Measurements from ENCODE around the gene ESPN. TPM values are rescaled to one million over a fixed set of nuclear protein-coding genes. Genes with fewer than 3 reads are reported as not detected.

ESPN gene
- total RNA-seq, 1 experiment from 2014 or later, result 53.1 TPM

DNA sequence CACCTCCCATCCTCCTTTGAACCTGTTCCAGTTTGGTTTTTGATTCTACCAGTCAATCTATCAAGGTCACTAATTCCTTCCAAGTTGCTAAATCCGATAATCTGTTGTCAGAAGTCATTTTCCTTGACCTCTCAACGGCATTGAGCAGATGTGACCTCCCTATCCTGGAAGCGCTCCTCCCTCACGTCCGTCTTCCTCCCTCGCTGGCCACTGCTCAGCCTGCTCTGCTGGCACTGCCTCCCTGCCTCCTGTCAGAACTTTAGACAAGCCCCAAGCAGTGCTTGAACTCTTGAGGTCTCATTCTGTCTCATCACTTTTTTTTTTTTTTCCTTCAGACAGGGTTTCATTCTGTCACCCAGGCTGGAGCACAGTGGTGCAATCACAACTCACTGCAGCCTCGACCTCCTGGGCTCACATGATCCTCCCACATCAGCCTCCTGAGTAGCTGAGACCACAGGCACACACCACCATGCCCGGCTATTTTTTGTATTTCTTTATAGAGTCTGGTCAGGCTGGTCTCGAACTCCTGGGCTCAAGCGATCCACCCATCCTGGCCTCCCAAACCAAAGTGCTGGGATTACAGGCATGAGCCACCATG is 26.6 kb upstream of the ESPN start:
- H3K79me1 ChIP-seq (ENCODE audit: insufficient read depth, low read depth, low read length, poor library complexity, severe bottlenecking), result no peaks in the 10 kb centered on the region
- WGBS (ENCODE audit: extremely low coverage, insufficient read length, low lambda C conversion rate), result no CpG with 5 or more reads among the region's 10 CpGs
- H3K36me3 Mint-ChIP-seq (ENCODE audit: insufficient read depth in 1 of 3, low read depth in 3 of 3), result peaks cover 0 to 4% (median 2%) of the 10 kb centered on the region in 3 experiments; a peak in 3 of 7 replicates

More for the DNA sequence above, 26.6 kb upstream of the ESPN start:
- Histone ChIP-seq H4K91ac (ENCODE audit: insufficient read length, low read depth, low read length) (no peak overlapping the region), H2AK5ac (ENCODE audit: insufficient read length, low read length) (no peak overlapping the region), H3T11ph (ENCODE audit: low read length) (no peak overlapping the region), H3K4me1 (ENCODE audit: insufficient read depth, low read length) (no peaks in the 10 kb centered on the region; the same call in 1 of the 2 replicates), H2AFZ (ENCODE audit: low read length) (no peak overlapping the region), H3K14ac (ENCODE audit: insufficient read depth, low read length) (no peak overlapping the region), H3K23ac (ENCODE audit: insufficient read length, low read depth, low read length) (no peak overlapping the region), H3K27ac (ENCODE audit: insufficient read length, low read depth, low read length) (no peak overlapping the region), H2BK5ac (ENCODE audit: insufficient read length, low read length) (no peak overlapping the region), H3K4ac (ENCODE audit: low read depth, low read length) (no peak overlapping the region), H3K56ac (ENCODE audit: insufficient read length, low read depth, low read length) (no peak overlapping the region), H3K23me2 (ENCODE audit: insufficient read length, low read depth, low read length, poor library complexity, severe bottlenecking) (peaks cover 5% of the 10 kb centered on the region), H3K4me2 (ENCODE audit: insufficient read depth, insufficient read length, low read length) (no peak overlapping the region), H3K18ac (ENCODE audit: insufficient read length, low read depth, low read length) (no peak overlapping the region), H2BK20ac (ENCODE audit: low read depth, low read length, poor library complexity, severe bottlenecking) (no peak overlapping the region), H3K9me3 (ENCODE audit: control insufficient read depth, low read depth, low read length) (no peaks in the 10 kb centered on the region), H3K27me3 (ENCODE audit: insufficient read depth, low read length) (no peaks in the 10 kb centered on the region), H4K8ac (replicated peaks; ENCODE audit: insufficient read length, low read depth, low read length) (no peak overlapping the region), H3K9ac (ENCODE audit: extremely low read depth, insufficient read length, low read length) (no peak overlapping the region), H2BK15ac (ENCODE audit: low read depth, low read length) (no peak overlapping the region), H3K79me2 (ENCODE audit: insufficient read depth, low read length) (no peaks in the 10 kb centered on the region; the same call in 1 of the 2 replicates), H4K20me1 (ENCODE audit: control insufficient read depth, insufficient read depth, insufficient read length) (no peaks in the 10 kb centered on the region), H2BK12ac (ENCODE audit: insufficient read length, low read depth, low read length) (no peak overlapping the region), H4K5ac (ENCODE audit: insufficient read length, low read depth, low read length) (no peak overlapping the region), H2BK120ac (ENCODE audit: low read depth, low read length, poor library complexity, severe bottlenecking) (no peak overlapping the region)
- Mint-ChIP-seq H3K4me1 (peaks cover 6 to 7% of the 10 kb centered on the region in 2 experiments), H3K27me3 (ENCODE audit: low read depth) (peaks cover 37% of the 10 kb centered on the region), H3K4me3 (peak overlapping the region in 1 of 2 experiments; percentile 0; a peak in 1 of 5 replicates), H3K9me3 (no peaks in the 10 kb centered on the region), H3K27ac (no peak overlapping the region; a peak in 1 of 7 replicates)
- no peak for DNase-seq
- no peak for TF ChIP-seq CTCF (conservative IDR thresholded peaks at IDR 0.05)
